Activated CD8-positive, alpha-beta T cell treated with anti-CD3 and anti-CD28 coated beads for 36 hours (primary cell): ENCODE results near the gene ETS1. TPM values are rescaled to one million over a fixed set of nuclear protein-coding genes. Genes with fewer than 3 reads are reported as not detected.
A peak's percentile ranks its signal among the peaks of the same experiment; 100 is the strongest.

Source experiments
- ATAC-seq: fragments of 200-7000 bp; cut with Tn5 transposase; one replicate; pipeline ENCODE4 v1.10.0; 2021; ENCODE audit warnings: mild to moderate bottlenecking, moderate library complexity
- CTCF ChIA-PET: fragments of 350-600 bp; sonication (Branson Sonifier 250); formaldehyde crosslinking; loops from one replicate; lab custom pipeline; 2021; ENCODE audit warnings: antibody characterized with exemption; lab: Charles Lee
- POLR2A ChIA-PET: fragments of 350-600 bp; sonication (Branson Sonifier 250); formaldehyde crosslinking; loops from one replicate; lab custom pipeline; 2021; ENCODE audit warnings: antibody characterized with exemption; lab: Charles Lee
- DNase-seq: peaks from one replicate; pipeline ENCODE4 v3.0.0-alpha.2; 2020
- H3K27ac Mint-ChIP-seq: one replicate; pipeline ENCODE4 v1.8.0; 2021; ENCODE audit warnings: mild to moderate bottlenecking, mixed read lengths
- H3K27me3 Mint-ChIP-seq: one replicate; pipeline ENCODE4 v1.8.0; 2021; ENCODE audit warnings: mixed read lengths
- H3K36me3 Mint-ChIP-seq: one replicate; pipeline ENCODE4 v1.8.0; 2021; ENCODE audit warnings: low read depth, mixed read lengths
- H3K4me1 Mint-ChIP-seq: one replicate; pipeline ENCODE4 v1.8.0; 2021; ENCODE audit warnings: low read depth, mixed read lengths
- H3K4me3 Mint-ChIP-seq: one replicate; pipeline ENCODE4 v1.8.0; 2021; ENCODE audit warnings: mild to moderate bottlenecking, moderate library complexity, mixed read lengths
- H3K9me3 Mint-ChIP-seq: one replicate; pipeline ENCODE4 v1.8.0; 2021; ENCODE audit warnings: mixed read lengths
- intact Hi-C: fragments of 100-400 bp; cut with micrococcal nuclease; formaldehyde crosslinking; loops from one replicate; pipeline ENCODE4 v1.10.0; 2022
- total RNA-seq, 2 experiments: library from RNA; stranded (reverse); gene quantifications; one replicate each; pipeline ENCODE4 v1.2.3, GENCODE V29; 2021
- TF ChIP-seq, protein P1 (sequence below): fragments of 200-600 bp; IDR thresholded peaks from one replicate; pipeline ENCODE4 v1.8.0; 2022; ENCODE audit warnings: antibody characterized with exemption, mild to moderate bottlenecking

The ETS1 gene
- total RNA-seq, 2 experiments from 2014 or later: 527 to 532 TPM

DNA sequence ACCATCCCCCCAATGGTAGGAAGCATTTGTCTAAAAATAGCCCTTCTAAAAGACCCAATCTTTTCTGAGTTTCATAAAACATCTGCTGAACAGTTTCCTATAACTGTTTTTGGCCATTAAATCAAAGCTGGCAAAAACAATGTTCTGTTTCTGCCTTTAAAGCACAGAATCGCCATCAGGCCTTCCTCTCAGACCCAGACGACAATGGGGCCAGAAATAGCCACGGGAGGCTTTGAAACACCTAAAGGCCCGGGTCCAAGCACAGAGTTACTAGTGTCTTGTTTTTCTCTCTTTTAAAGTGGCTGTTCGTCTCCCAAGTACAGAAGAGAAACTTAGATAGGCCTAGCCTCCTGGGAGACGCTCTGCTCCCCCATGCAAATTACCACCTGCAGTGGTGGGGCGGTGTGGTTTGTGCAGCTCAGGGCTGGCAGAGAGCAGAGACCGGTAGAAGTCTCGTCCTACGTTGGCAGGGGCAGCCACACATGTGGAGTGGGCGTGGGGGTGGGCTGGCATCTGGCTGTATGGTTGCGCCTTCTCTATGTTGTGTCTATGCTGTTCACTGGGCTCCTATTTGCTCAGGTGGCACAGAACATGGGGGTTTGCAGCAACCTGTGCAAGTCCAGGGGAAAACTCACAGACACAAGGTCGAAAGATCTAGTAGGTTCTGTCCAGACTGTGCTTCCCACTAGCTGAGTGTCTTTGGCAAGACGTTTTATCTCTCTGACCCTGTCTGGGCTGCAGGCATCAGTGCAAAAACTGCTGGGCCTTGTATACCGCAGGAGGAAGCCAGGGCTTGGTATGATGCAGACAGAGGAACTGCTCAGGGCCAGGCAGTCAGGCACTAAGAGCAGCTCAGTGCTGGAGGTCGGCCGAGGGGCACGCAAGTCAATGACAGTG is 23.6 kb upstream of the ETS1 start:
- peaks cover 59% of the 10 kb centered on the region for H3K4me1 Mint-ChIP-seq
- H3K36me3 Mint-ChIP-seq: peaks cover 4% of the 10 kb centered on the region
- ATAC-seq (peak; percentile 83), DNase-seq (peak; percentile 75)
- peak overlapping the region; percentile 92 for H3K27ac Mint-ChIP-seq
- peak overlapping the region; percentile 67 for H3K4me3 Mint-ChIP-seq
- ChIA-PET CTCF (interaction anchor here (0.9 to 2.5 kb wide), 8 partner anchors 9 to 57 kb away, joined by 3 to 10 read pairs (median 4); no protein-coding TSS in a partner anchor), POLR2A (interaction anchor here (0.5 to 1.8 kb wide), 12 partner anchors 9 to 265 kb away, joined by 3 to 9 read pairs (median 3); no protein-coding TSS in a partner anchor)
- H3K9me3 Mint-ChIP-seq: no peaks in the 10 kb centered on the region
- intact Hi-C loops: no loop called here
- H3K27me3 Mint-ChIP-seq: no peaks in the 10 kb centered on the region
- TF ChIP-seq, protein P1, sequence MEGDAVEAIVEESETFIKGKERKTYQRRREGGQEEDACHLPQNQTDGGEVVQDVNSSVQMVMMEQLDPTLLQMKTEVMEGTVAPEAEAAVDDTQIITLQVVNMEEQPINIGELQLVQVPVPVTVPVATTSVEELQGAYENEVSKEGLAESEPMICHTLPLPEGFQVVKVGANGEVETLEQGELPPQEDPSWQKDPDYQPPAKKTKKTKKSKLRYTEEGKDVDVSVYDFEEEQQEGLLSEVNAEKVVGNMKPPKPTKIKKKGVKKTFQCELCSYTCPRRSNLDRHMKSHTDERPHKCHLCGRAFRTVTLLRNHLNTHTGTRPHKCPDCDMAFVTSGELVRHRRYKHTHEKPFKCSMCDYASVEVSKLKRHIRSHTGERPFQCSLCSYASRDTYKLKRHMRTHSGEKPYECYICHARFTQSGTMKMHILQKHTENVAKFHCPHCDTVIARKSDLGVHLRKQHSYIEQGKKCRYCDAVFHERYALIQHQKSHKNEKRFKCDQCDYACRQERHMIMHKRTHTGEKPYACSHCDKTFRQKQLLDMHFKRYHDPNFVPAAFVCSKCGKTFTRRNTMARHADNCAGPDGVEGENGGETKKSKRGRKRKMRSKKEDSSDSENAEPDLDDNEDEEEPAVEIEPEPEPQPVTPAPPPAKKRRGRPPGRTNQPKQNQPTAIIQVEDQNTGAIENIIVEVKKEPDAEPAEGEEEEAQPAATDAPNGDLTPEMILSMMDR: no peak

DNA sequence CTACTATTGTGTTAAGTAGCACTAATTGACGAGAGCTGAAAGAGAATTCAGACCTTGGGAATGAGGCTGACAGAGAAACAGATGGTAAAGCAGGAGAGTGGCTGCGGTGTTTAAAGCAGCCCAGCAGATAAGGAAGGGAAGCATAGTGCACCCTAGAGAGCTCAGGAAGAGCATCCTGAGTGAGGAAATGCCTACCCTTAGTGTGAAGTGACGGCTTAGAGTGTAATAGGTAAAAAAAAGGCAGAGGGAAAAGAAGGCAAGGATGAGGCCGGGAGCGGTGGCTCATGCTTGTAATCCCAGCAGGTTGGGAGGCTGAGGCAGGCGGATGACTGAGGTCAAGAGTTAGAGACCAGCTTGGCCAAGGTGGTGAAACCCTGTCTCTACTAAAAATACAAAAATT is 22.4 kb upstream of the ETS1 start:
- H3K4me3 Mint-ChIP-seq: peak overlapping the region; percentile 16
- ATAC-seq (no peak), DNase-seq (no peak)
- H3K9me3 Mint-ChIP-seq: no peaks in the 10 kb centered on the region
- TF ChIP-seq, protein P1: no peak
- intact Hi-C loops: no loop called here
- peak overlapping the region; percentile 81 for H3K27ac Mint-ChIP-seq
- H3K4me1 Mint-ChIP-seq: peaks cover 60% of the 10 kb centered on the region
- ChIA-PET CTCF (interaction anchor here (1.0 to 2.8 kb wide), 8 partner anchors 8 to 452 kb away, joined by 3 to 10 read pairs (median 6); no protein-coding TSS in a partner anchor), POLR2A (interaction anchor here (0.8 to 0.9 kb wide), 4 partner anchors 18 to 84 kb away, joined by 3 to 4 read pairs (median 3); no protein-coding TSS in a partner anchor)
- H3K27me3 Mint-ChIP-seq: no peaks in the 10 kb centered on the region
- peaks cover 4% of the 10 kb centered on the region for H3K36me3 Mint-ChIP-seq

DNA sequence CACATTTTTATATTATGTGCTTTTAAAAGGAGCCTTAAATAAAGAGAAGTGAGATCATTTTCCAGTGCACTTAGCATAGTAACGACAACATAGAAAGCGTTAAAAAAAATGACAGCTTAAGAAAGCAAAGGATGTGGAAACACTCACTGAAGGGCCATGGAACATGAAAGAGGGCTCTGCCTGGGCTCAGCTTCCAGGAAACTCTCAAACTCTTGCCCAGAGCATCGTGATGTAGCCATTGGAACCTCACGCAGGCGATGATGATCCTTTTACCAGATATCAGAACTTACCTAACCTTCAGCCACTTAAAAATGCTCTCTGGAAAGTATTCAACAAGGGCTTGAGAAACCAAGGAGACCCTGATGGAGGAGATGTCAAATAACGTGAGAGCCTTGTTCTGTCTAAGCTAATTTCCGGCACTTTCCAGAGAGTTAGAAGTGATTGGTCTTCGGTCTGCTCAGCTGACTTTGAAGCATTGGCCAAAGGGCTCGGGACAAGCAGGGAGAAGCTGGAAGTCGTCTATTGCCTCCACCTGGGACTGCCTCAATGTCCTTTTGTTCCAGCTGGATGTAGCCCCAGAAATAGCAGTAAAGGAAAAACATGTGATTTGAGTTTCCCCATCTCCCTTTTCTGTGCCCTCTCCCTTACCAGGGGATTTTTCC is 21.5 kb upstream of the ETS1 start:
- TF ChIP-seq, protein P1: no peak
- Mint-ChIP-seq H3K4me3 (no peak overlapping the region), H3K27me3 (no peaks in the 10 kb centered on the region), H3K9me3 (no peaks in the 10 kb centered on the region), H3K27ac (peak overlapping the region; percentile 65), H3K36me3 (peaks cover 4% of the 10 kb centered on the region), H3K4me1 (peaks cover 67% of the 10 kb centered on the region)
- ATAC-seq (no peak), DNase-seq (no peak)
- POLR2A ChIA-PET: interaction anchor here (0.7 to 1.3 kb wide), 5 partner anchors 11 to 124 kb away, joined by 3 to 4 read pairs (median 3); no protein-coding TSS in a partner anchor
- CTCF ChIA-PET: interaction anchor here (0.9 to 2.8 kb wide), 11 partner anchors 9 to 452 kb away, joined by 3 to 11 read pairs (median 4); no protein-coding TSS in a partner anchor
- intact Hi-C loops: no loop called here

DNA sequence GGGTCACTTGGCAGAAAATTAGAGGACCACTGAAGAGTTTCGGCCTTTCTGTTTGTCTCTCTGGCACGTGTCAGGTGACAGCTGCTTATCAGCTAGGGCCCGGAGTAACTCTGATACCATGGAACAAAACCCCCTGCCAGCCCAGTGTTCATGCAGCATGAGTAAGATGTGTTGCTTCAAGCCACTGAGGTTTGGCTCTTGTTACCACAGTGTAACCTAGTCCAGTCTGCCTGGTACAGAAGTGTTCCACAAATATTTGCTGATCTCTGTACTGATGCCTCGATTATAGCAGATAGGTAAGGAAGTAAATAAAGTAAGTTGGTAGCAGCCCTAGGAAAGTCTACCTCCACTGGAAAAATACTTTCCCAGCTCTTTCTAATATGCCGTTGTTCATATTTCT is 20.5 kb upstream of the ETS1 start:
- no peaks in the 10 kb centered on the region for H3K27me3 Mint-ChIP-seq
- H3K4me3 Mint-ChIP-seq: no peak overlapping the region
- peak overlapping the region; percentile 5 for H3K27ac Mint-ChIP-seq
- H3K36me3 Mint-ChIP-seq: peaks cover 4% of the 10 kb centered on the region
- no peaks in the 10 kb centered on the region for H3K9me3 Mint-ChIP-seq
- intact Hi-C loops: no loop called here
- POLR2A ChIA-PET: interaction anchor here (0.7 to 1.8 kb wide), 4 partner anchors 12 to 89 kb away, joined by 3 to 7 read pairs (median 4); no protein-coding TSS in a partner anchor
- peaks cover 69% of the 10 kb centered on the region for H3K4me1 Mint-ChIP-seq
- DNase-seq (no peak), ATAC-seq (no peak)
- TF ChIP-seq, protein P1: no peak
- CTCF ChIA-PET: interaction anchor here (0.9 to 2.8 kb wide), 7 partner anchors 8 to 451 kb away, joined by 3 to 11 read pairs (median 5); no protein-coding TSS in a partner anchor
